CD14-positive monocyte (primary cell): ENCODE results near the gene DPH6. TPM values are rescaled to one million over a fixed set of nuclear protein-coding genes. Genes with fewer than 3 reads are reported as not detected.

Source experiments
- DNase-seq, 3 donors: peaks; one replicate each; pipeline ENCODE4 v3.0.0-alpha.2; 2011 to 2022
- H2AFZ ChIP-seq: 2 replicates; pipeline ENCODE4 v1.6.0; 2012; ENCODE audit warnings: mild to moderate bottlenecking, low read depth, low read length, inconsistent platforms; ENCODE audit not compliant: insufficient read depth, poor library complexity, severe bottlenecking
- H3K27ac ChIP-seq, 2 donors: 1 replicate in 1 of 2; 2 replicates in 1 of 2; pipeline ENCODE4 v1.5.1; 2012 to 2013; ENCODE audit warnings: low read length in 2 of 2, control low read depth in 1 of 2, inconsistent platforms in 1 of 2, low read depth in 1 of 2, mild to moderate bottlenecking in 1 of 2
- H3K27me3 ChIP-seq, 2 donors: one replicate each; pipeline versions ENCODE4 v1.6.0 to v1.6.1; 2011 to 2013; ENCODE audit warnings: low read length in 2 of 2; ENCODE audit not compliant: control insufficient read depth in 2 of 2, insufficient read depth in 2 of 2
- H3K36me3 ChIP-seq, 2 donors: replicated peaks in 1 of 2; 1 replicate in 1 of 2; 2 replicates in 1 of 2; pipeline versions ENCODE4 v1.5.1 to v1.6.1; 2012 to 2013; ENCODE audit warnings: low read length in 2 of 2, control low read depth in 1 of 2, inconsistent platforms in 1 of 2, mild to moderate bottlenecking in 1 of 2; ENCODE audit not compliant: insufficient read depth in 2 of 2, control insufficient read depth in 1 of 2
- H3K4me1 ChIP-seq, 2 donors: 1 replicate in 1 of 2; 2 replicates in 1 of 2; pipeline versions ENCODE4 v1.5.1 to v1.6.1; 2012 to 2013; ENCODE audit warnings: low read length in 2 of 2, control low read depth in 1 of 2, inconsistent platforms in 1 of 2, mild to moderate bottlenecking in 1 of 2, moderate library complexity in 1 of 2; ENCODE audit not compliant: insufficient read depth in 2 of 2, control insufficient read depth in 1 of 2
- H3K4me2 ChIP-seq: replicated peaks from 2 replicates; pipeline ENCODE3; 2012; ENCODE audit warnings: low read length, moderate library complexity, mild to moderate bottlenecking; ENCODE audit not compliant: poor library complexity, severe bottlenecking; ENCODE audit errors: extremely low read depth
- H3K4me3 ChIP-seq, 3 experiments: fragments of 200-600 bp in 1 of 3; sonication (generic) in 1 of 3; replicated peaks in 1 of 3; 1 replicate in 2 of 3; 2 replicates in 1 of 3; pipeline ENCODE4 v1.5.1; 2011 to 2013; ENCODE audit warnings: low read length in 3 of 3, mild to moderate bottlenecking in 3 of 3, control low read depth in 2 of 3, low read depth in 2 of 3, inconsistent platforms in 1 of 3, moderate library complexity in 1 of 3
- H3K79me2 ChIP-seq: 2 replicates; pipeline ENCODE4 v1.6.0; 2012; ENCODE audit warnings: mild to moderate bottlenecking, control low read depth, inconsistent platforms, low read length, moderate library complexity; ENCODE audit not compliant: insufficient read depth
- H3K9ac ChIP-seq: 2 replicates; pipeline ENCODE4 v1.6.0; 2017; ENCODE audit warnings: low read length, mild to moderate bottlenecking; ENCODE audit not compliant: insufficient read depth, poor library complexity, severe bottlenecking
- H3K9me3 ChIP-seq, 2 donors: replicated peaks in 1 of 2; 1 replicate in 1 of 2; 2 replicates in 1 of 2; pipeline versions ENCODE4 v1.5.1 to v1.6.1; 2012 to 2013; ENCODE audit warnings: low read length in 2 of 2, control low read depth in 1 of 2; ENCODE audit not compliant: control insufficient read depth in 1 of 2, insufficient read depth in 1 of 2
- H4K20me1 ChIP-seq: 2 replicates; pipeline ENCODE4 v1.6.0; 2012; ENCODE audit warnings: mild to moderate bottlenecking, low read length, control low read depth, moderate library complexity; ENCODE audit not compliant: insufficient read depth
- H3K27ac Mint-ChIP-seq, 7 donors: one replicate each; pipeline ENCODE4 v1.8.0; 2020; ENCODE audit warnings: mild to moderate bottlenecking in 7 of 7, mixed read lengths in 7 of 7, moderate library complexity in 6 of 7, inconsistent platforms in 2 of 7
- H3K27me3 Mint-ChIP-seq, 3 donors: one replicate each; pipeline ENCODE4 v1.8.0; 2021 to 2022; ENCODE audit warnings: low read depth in 3 of 3, mild to moderate bottlenecking in 3 of 3, mixed read lengths in 3 of 3, moderate library complexity in 3 of 3, inconsistent platforms in 1 of 3
- H3K36me3 Mint-ChIP-seq, 2 donors: one replicate each; pipeline ENCODE4 v1.8.0; 2020; ENCODE audit warnings: mixed read lengths in 2 of 2, inconsistent platforms in 1 of 2, mild to moderate bottlenecking in 1 of 2
- H3K4me1 Mint-ChIP-seq: one replicate; pipeline ENCODE4 v1.8.0; 2020; ENCODE audit warnings: mild to moderate bottlenecking, mixed read lengths
- H3K4me3 Mint-ChIP-seq, 2 donors: one replicate each; pipeline ENCODE4 v1.8.0; 2020; ENCODE audit warnings: mild to moderate bottlenecking in 2 of 2, mixed read lengths in 2 of 2, moderate library complexity in 1 of 2
- H3K9me3 Mint-ChIP-seq, 7 donors: one replicate each; pipeline ENCODE4 v1.8.0; 2020 to 2022; ENCODE audit warnings: mixed read lengths in 7 of 7, mild to moderate bottlenecking in 6 of 7, moderate library complexity in 6 of 7, inconsistent platforms in 2 of 7
- WGBS: methylation state at CpG from one replicate; pipeline ENCODE4 v1.1.5; 2013; ENCODE audit warnings: missing lambda C conversion rate; ENCODE audit not compliant: insufficient coverage; 5-methylcytosine and 5-hydroxymethylcytosine counted together
- intact Hi-C, 2 donors: fragments of 100-400 bp; cut with micrococcal nuclease; formaldehyde crosslinking; loops; one replicate each; pipeline versions ENCODE4 v1.15.0 to v1.15.1; 2023
- polyA plus RNA-seq, 3 donors: library from polyadenylated mRNA; depleted of rRNA in 1 of 3; unstranded in 2 of 3; stranded (reverse) in 1 of 3; fragments of 300-500 nt in 2 of 3; fragments of >200 nt in 1 of 3; fragmentation: Illumina TruSeq in 2 of 3; gene quantifications; 1 replicate in 2 of 3; 2 replicates in 1 of 3; pipeline ENCODE4 v1.2.3, GENCODE V29; 2012 to 2021
- TF ChIP-seq, protein P1 (sequence below): fragments of 200-600 bp; IDR thresholded peaks from one replicate; pipeline ENCODE4 v1.8.0; 2022; ENCODE audit warnings: antibody characterized with exemption, mild to moderate bottlenecking

Gene DPH6
- polyA plus RNA-seq, 3 donors = 7.6 to 18.2 (median 13.6) TPM

DNA sequence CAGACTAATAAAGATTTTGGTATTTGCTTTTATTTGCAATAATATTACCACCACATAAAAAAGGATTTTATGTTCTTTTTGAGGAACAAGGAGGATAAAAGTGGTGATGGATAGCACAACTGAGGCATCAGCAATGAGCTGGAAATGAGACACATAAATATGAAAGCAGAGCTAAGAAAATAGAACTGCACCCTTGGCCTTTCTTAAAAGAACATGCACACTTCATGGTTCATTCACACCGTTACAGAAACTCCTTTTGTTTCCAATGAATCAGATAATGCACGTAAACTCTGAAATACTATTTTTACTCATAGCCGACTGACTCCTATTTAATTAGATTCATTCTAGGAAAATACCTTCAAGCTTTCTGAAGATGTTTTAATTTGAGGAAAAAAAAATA is 19.9 kb upstream of the DPH6 start:
- H3K79me2 ChIP-seq = no peaks in the 10 kb centered on the region
- intact Hi-C loops = no loop called here
- no peaks in the 10 kb centered on the region for H3K9me3 ChIP-seq
- WGBS = 83% methylated on average over 1 of the region's 3 CpGs
- H3K36me3 ChIP-seq = no peaks in the 10 kb centered on the region
- Mint-ChIP-seq H3K27me3 (peaks cover 0 to 1% (median 0%) of the 10 kb centered on the region in 3 donors), H3K9me3 (peaks cover 0 to 4% (median 0%) of the 10 kb centered on the region in 7 donors), H3K4me3 (no peak overlapping the region), H3K36me3 (no peaks in the 10 kb centered on the region), H3K27ac (no peak overlapping the region), H3K4me1 (no peaks in the 10 kb centered on the region)
- H4K20me1 ChIP-seq = no peaks in the 10 kb centered on the region
- no peaks in the 10 kb centered on the region for H3K4me1 ChIP-seq
- TF ChIP-seq, protein P1, sequence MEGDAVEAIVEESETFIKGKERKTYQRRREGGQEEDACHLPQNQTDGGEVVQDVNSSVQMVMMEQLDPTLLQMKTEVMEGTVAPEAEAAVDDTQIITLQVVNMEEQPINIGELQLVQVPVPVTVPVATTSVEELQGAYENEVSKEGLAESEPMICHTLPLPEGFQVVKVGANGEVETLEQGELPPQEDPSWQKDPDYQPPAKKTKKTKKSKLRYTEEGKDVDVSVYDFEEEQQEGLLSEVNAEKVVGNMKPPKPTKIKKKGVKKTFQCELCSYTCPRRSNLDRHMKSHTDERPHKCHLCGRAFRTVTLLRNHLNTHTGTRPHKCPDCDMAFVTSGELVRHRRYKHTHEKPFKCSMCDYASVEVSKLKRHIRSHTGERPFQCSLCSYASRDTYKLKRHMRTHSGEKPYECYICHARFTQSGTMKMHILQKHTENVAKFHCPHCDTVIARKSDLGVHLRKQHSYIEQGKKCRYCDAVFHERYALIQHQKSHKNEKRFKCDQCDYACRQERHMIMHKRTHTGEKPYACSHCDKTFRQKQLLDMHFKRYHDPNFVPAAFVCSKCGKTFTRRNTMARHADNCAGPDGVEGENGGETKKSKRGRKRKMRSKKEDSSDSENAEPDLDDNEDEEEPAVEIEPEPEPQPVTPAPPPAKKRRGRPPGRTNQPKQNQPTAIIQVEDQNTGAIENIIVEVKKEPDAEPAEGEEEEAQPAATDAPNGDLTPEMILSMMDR = no peak
- no peaks in the 10 kb centered on the region for H3K27me3 ChIP-seq
- no peak overlapping the region for H3K4me2 ChIP-seq
- H3K27ac ChIP-seq = no peak overlapping the region
- no peak for DNase-seq
- H3K4me3 ChIP-seq = no peak overlapping the region
- H2AFZ ChIP-seq = no peak overlapping the region
- no peak overlapping the region for H3K9ac ChIP-seq

DNA sequence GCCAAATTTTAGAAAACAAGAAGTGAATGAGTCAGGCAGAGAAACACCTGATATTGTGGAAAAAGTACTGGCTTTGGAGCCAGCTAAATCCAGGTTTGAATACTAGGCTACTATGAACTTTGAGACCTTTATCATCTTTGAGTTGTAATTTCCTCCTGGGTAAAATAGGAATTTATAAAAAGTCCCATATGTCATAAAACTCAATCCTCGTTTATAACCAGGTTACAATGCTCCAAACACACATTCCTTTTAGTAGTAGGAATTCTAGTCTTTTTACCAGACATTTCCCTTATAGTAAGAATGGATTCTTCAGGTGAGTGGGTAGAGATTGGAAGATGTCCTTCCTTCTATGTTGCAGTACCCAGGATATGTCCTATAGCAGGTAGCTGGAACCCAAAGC is 16.7 kb upstream of the DPH6 start:
- no CpG with 5 or more reads among the region's 1 CpG for WGBS
- H3K4me1 ChIP-seq = no peaks in the 10 kb centered on the region
- no peaks in the 10 kb centered on the region for H3K79me2 ChIP-seq
- peaks cover 0 to 3% (median 0%) of the 10 kb centered on the region in 7 donors for H3K9me3 Mint-ChIP-seq
- peaks cover 2% of the 10 kb centered on the region for H3K4me1 Mint-ChIP-seq
- H2AFZ ChIP-seq = no peak overlapping the region
- H3K9me3 ChIP-seq = no peaks in the 10 kb centered on the region
- intact Hi-C loops = no loop called here
- H3K36me3 Mint-ChIP-seq = no peaks in the 10 kb centered on the region
- no peak overlapping the region for H3K27ac ChIP-seq
- no peak overlapping the region for H3K4me3 ChIP-seq
- H3K9ac ChIP-seq = no peak overlapping the region
- no peaks in the 10 kb centered on the region for H3K27me3 ChIP-seq
- no peak overlapping the region for H3K27ac Mint-ChIP-seq
- DNase-seq = no peak
- H3K36me3 ChIP-seq = no peaks in the 10 kb centered on the region
- H3K4me2 ChIP-seq = no peak overlapping the region
- no peaks in the 10 kb centered on the region for H3K27me3 Mint-ChIP-seq
- no peaks in the 10 kb centered on the region for H4K20me1 ChIP-seq
- TF ChIP-seq, protein P1 = no peak
- H3K4me3 Mint-ChIP-seq = no peak overlapping the region
